Measurements from ENCODE around the gene PGAM2. TPM values are rescaled to one million over a fixed set of nuclear protein-coding genes. Genes with fewer than 3 reads are reported as not detected.

The PGAM2 gene
- total RNA-seq, 1 donor from 2014 or later, result 1.8 TPM

DNA sequence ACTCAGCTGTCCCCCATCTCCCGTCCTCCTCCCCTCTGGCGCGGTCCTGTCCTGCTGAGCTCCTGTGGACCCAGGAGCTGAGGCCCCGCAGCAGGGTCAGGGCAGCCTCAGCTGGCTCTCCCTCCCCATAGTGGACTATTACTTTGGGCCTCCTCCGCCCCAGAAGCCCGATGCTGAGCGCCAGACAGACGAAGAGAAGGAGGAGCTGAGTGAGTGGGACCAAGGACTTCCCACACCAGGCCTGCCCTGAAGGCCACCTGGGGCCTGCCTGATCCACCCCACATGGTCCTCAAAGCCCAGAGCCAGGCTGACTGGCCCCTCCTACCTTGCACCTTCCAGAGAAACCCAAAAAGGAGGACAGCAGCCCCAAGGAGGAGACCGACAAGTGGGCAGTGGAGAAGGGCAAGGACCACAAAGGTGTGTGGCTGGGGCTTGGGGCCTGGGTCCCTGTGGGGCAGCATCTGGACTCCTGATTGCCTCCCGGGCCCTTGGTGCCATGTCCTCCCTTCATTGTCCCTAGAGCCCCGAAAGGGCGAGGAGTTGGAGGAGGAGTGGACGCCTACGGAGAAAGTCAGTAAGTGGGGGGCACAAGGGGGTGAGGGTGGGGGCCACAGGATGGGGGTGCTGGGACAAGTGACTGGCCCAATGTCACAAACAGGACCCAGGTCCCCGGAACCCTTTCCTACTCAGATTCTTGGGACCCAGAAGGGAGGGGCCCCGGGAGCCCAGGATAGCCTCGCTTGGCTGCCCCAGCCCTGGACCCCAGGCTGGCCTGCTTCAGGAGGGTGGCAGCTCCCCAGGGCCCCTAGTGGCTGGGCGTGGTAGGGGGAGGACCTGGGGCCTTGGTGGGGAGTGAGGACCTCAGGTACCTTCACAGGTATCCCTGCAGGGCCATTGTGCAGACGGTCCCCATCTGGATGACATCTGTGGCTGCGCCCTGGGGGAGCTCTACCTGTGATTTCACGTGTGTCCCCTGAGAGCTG, 43.7 kb upstream of the PGAM2 start:
- peaks cover 7% of the 10 kb centered on the region for H3K36me3 Mint-ChIP-seq (ENCODE audit: low read depth)
- no peak overlapping the region for H3K27ac Mint-ChIP-seq (ENCODE audit: unreplicated experiment)
- TF ChIP-seq, protein P1, sequence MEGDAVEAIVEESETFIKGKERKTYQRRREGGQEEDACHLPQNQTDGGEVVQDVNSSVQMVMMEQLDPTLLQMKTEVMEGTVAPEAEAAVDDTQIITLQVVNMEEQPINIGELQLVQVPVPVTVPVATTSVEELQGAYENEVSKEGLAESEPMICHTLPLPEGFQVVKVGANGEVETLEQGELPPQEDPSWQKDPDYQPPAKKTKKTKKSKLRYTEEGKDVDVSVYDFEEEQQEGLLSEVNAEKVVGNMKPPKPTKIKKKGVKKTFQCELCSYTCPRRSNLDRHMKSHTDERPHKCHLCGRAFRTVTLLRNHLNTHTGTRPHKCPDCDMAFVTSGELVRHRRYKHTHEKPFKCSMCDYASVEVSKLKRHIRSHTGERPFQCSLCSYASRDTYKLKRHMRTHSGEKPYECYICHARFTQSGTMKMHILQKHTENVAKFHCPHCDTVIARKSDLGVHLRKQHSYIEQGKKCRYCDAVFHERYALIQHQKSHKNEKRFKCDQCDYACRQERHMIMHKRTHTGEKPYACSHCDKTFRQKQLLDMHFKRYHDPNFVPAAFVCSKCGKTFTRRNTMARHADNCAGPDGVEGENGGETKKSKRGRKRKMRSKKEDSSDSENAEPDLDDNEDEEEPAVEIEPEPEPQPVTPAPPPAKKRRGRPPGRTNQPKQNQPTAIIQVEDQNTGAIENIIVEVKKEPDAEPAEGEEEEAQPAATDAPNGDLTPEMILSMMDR (conservative IDR thresholded peaks at IDR 0.05), result no peak
- no peaks in the 10 kb centered on the region for H3K9me3 Mint-ChIP-seq
- H3K4me3 Mint-ChIP-seq, result no peak overlapping the region
- DNase-seq (ENCODE audit: low read depth, low spot score), result no peak
- peaks cover 14% of the 10 kb centered on the region for H3K4me1 Mint-ChIP-seq
- H3K27me3 Mint-ChIP-seq (ENCODE audit: low read depth), result no peaks in the 10 kb centered on the region

DNA sequence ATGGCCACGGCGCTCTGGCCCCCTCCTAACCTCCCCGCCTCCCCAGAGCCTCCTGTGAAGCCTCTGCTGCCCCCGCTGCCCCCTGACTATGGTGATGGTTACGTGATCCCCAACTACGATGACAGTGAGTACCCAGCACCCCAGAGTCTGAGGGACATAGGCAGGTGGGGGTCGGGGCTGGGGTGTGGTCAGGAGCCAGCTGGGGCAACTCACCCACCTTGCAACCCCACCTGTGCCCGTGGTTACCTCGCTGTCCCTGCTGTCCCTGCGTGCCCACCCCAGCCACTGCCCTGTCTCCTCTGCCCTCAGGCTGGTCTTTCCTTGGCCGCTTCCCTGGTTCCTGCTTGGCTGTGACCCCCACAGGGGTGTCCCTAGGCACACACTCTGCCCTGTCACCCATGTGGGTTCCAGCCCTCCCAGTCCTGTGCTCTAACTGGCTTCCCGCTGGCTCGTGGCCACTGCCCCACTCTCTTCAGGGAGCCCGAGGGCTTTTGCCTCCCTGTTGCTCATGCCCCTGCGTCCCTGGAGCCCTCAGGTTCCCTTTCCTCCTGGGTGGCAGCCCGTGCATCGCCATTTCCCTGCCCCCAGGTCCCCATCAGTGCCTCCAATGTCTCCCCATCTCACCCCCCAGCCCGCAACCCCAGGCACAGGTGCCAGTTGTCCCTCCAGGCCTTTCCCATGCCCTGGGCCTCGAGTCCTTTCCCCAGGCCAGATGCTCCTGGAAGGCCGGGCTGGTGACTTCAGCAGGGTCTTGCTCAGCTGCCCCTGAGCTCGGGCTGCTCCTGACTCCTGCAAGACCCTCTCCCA, 42.8 kb upstream of the PGAM2 start:
- H3K27ac Mint-ChIP-seq (ENCODE audit: unreplicated experiment), result no peak overlapping the region
- no peaks in the 10 kb centered on the region for H3K27me3 Mint-ChIP-seq (ENCODE audit: low read depth)
- no peak for DNase-seq (ENCODE audit: low read depth, low spot score)

DNA sequence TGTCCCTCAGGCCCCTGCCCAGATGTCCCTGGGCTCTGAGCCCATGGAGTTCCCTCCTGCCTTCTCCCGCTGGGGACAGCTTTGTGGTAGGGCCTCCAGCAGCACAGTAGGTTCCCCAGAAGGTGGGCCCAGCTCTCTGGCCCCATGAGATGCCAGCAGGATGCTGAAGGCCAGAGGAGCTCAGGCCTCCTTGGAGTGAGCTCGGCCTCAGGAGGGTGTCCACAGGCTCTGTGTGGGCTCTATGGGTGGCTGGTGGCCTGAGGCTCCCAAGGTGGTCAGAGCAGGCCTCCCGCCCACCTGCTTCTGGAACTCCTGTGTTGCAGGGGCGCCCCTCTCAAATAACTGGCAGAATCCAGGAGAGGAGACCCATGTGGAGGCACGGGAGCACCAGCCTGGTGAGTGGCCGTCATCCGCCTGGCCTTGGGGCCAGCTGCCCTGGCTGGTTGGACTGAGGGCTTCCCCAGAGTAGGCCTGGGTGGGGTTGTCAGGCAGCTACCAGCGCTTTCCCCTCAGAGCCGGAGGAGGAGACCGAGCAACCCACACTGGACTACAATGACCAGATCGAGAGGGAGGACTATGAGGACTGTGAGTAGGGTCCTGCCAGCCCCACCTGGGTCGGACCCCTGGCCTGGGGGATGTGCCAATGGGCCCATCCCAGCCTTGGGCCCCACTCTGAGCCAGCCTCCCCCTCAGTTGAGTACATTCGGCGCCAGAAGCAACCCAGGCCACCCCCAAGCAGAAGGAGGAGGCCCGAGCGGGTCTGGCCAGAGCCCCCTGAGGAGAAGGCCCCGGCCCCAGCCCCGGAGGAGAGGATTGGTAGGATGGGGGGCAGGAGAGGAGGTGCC, 42.0 kb upstream of the PGAM2 start:
- H3K27me3 Mint-ChIP-seq (ENCODE audit: low read depth), result no peaks in the 10 kb centered on the region
- TF ChIP-seq, protein P1 (conservative IDR thresholded peaks at IDR 0.05), result no peak
- peaks cover 2% of the 10 kb centered on the region for H3K36me3 Mint-ChIP-seq (ENCODE audit: low read depth)
- H3K4me3 Mint-ChIP-seq, result no peak overlapping the region
- no peaks in the 10 kb centered on the region for H3K9me3 Mint-ChIP-seq
- peaks cover 14% of the 10 kb centered on the region for H3K4me1 Mint-ChIP-seq
- no peak overlapping the region for H3K27ac Mint-ChIP-seq (ENCODE audit: unreplicated experiment)
- DNase-seq (ENCODE audit: low read depth, low spot score), result no peak

More for the DNA sequence above, 42.8 kb upstream of the PGAM2 start:
- H3K9me3 Mint-ChIP-seq, result no peaks in the 10 kb centered on the region
- peaks cover 14% of the 10 kb centered on the region for H3K4me1 Mint-ChIP-seq
- TF ChIP-seq, protein P1 (conservative IDR thresholded peaks at IDR 0.05), result no peak
- peaks cover 2% of the 10 kb centered on the region for H3K36me3 Mint-ChIP-seq (ENCODE audit: low read depth)
- no peak overlapping the region for H3K4me3 Mint-ChIP-seq

DNA sequence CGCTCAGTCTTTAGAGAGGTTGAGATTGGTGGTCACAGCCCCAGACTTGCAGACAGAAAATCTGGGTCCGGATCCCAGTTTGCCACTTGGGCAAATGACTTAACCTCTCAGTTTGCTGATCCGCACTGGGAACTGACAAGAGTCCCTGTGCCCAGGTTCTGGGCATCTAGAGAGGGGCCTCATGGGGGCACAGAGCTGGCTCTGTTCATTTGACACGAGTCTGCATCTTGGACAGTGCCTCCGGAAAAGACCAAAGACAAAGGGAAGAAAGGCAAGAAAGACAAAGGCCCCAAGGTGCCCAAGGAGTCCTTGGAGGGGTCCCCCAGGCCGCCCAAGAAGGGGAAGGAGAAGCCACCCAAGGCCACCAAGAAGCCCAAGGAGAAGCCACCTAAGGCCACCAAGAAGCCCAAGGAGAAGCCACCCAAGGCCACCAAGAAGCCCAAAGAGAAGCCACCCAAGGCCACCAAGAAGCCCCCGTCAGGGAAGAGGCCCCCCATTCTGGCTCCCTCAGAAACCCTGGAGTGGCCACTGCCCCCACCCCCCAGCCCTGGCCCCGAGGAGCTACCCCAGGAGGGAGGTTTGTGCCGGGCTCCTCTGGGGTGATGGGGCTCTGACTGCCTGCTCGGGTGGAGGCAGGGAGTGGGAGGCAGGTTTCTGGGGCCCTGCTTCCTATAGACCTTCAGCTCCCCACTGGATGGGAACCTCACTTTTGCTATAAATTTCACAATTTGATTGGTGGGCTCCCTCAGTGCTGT, 41.1 kb upstream of the PGAM2 start:
- Mint-ChIP-seq H3K4me1 (peaks cover 14% of the 10 kb centered on the region), H3K27me3 (ENCODE audit: low read depth) (no peaks in the 10 kb centered on the region), H3K4me3 (peak overlapping the region; percentile 87), H3K27ac (ENCODE audit: unreplicated experiment) (no peak overlapping the region), H3K9me3 (no peaks in the 10 kb centered on the region), H3K36me3 (ENCODE audit: low read depth) (peaks cover 2% of the 10 kb centered on the region)
- no peak for DNase-seq (ENCODE audit: low read depth, low spot score)
- TF ChIP-seq, protein P1 (conservative IDR thresholded peaks at IDR 0.05), result no peak
